ENCODE measurements around the gene PPP1R18.

DNA sequence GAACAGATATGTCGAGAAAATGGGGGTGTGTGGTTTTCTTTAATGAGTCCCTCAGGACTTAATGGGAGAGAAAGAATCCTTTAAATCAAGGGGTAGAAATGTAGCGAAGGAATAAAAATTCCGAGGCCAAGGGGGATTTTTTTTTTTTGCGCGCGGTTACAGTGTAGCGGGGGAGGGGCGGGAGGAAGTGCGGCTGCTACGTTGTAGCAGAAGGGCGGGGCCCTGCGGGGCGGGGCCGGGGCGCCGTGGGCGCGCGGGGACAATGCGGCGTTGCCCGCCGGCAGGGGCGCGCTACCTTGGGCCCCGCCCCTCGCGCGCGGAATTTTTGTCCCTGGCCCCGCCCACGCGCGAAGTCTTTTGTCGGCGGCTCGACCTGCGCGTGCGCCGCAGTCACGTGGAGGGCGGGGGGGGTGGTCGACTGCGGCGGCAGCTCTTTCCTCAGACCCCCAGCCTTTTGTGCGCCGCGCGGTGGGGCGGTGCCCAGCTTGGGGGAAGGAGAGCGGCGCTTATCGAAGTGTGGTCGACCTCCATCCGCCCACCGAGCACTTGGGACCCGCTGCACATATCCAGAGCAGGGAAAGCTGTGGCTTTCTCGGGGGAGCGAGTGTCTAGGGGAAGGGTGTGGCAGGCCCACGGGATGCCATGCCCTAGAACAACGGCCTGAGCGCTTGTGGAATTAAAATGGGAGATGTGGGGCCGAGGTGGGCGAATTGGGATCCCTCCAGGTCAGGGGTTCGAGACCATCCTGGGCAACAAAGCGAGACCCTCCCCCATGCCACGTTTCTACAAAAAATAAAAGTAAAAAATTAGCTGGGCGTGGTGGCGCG, 35.0 kb upstream of the PPP1R18 start:
- TF ChIP-seq EP300 (IDR thresholded peaks at IDR 0.05; ENCODE audit: low read depth) (no peak), POLR2A (IDR thresholded peaks at IDR 0.05) (no peak)
- TF ChIP-seq, protein P1, sequence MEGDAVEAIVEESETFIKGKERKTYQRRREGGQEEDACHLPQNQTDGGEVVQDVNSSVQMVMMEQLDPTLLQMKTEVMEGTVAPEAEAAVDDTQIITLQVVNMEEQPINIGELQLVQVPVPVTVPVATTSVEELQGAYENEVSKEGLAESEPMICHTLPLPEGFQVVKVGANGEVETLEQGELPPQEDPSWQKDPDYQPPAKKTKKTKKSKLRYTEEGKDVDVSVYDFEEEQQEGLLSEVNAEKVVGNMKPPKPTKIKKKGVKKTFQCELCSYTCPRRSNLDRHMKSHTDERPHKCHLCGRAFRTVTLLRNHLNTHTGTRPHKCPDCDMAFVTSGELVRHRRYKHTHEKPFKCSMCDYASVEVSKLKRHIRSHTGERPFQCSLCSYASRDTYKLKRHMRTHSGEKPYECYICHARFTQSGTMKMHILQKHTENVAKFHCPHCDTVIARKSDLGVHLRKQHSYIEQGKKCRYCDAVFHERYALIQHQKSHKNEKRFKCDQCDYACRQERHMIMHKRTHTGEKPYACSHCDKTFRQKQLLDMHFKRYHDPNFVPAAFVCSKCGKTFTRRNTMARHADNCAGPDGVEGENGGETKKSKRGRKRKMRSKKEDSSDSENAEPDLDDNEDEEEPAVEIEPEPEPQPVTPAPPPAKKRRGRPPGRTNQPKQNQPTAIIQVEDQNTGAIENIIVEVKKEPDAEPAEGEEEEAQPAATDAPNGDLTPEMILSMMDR (IDR thresholded peaks at IDR 0.05) = peak in 4 of 5 experiments; percentile 39 to 47 (median 45)
